ENCODE measurements around the gene MRPL12. TPM values are rescaled to one million over a fixed set of nuclear protein-coding genes. Genes with fewer than 3 reads are reported as not detected.

MRPL12 gene
- total and polyA plus RNA-seq, 2 experiments from 2014 or later, result 50.9 to 153 TPM

DNA sequence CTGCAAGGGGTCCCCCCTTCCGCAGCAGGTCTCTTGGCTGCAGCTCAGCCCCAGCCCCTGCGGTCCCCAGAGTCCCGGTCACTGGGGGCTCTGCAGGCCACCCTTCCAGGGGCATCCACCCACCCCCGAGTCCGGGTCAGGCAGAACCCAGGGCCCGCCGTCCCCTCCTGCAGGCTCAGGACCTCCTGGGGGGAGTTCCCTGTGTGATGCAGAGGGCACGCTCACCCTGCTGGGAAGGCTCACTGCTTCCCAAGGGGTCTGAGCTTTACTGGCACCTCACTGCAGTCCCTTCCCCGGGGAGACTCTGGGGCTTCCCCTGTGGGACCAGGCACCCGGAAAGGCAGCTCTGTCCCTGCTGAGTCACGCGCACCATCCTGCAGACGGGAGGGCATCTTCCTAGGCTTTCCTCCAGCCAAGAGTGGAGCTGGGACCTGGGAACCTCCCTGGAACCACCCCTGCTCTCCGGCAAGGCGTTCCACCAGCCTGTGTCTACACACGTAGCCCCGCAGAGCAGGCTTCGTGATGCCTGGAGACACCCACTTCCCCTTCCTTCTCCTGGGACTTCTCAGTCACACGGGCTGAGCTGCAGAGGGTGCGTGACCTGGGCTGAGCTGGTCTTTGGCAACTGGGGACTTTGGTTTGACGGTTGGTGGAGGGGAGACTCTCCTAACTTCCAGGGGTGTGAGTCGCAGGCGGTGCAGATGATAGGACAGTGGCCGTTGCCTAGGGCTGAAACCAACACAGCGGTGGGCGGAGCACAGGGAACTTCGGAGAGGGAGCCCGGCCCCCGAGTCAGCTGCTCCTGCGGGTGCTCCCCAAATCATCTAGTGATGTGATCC, 32.3 kb downstream of the MRPL12 start (continued):
- TF ChIP-seq EZH2 (IDR thresholded peaks at IDR 0.05; ENCODE audit: low read depth, unreplicated experiment) (no peak), ZNF114 (CRISPR knock-in tag; IDR thresholded peaks at IDR 0.05) (no peak)

DNA sequence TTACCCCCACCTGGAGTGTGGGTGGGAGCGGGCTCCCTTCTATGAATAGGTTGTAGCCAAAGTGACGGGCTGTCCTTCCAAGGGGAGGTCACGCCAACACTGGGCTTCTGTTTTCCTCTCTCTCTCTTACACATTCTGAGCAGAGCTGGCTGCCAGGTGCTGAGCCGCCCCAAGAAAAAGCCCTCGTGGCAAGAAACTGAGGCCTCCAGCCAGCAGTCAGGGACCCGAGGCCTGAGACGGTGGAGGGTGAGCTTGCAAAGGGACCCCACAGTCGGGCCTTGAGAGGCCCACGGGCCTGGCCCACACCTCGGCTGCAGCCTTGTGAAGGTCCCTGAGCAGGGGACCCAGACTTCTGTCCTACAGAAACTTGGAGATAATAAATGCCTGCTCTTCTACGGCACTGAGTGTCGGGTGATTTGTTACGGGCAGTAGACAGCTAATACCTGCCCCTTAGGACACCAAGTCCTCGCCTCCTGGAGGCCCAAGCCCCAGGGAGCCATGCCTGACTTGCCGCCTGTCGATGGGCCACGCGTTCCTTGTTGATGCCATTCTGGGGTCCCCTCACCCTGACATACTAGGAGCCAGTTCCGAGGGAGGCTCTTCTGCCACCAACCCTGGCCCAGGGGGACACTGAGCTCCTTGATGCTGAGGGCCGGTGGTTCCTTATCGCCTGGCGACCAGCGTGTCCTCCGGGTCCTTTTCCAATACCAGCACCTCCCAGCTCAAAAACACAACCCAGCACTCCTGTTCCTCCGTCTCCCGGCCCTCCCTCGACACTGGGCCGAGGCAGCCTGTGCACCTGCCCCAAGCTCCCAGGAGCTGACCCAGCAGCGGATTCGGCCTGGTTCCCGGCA, 35.0 kb downstream of the MRPL12 start:
- Mint-ChIP-seq H3K27ac (no peak overlapping the region), H3K27me3 (ENCODE audit: insufficient read depth, low read depth, poor library complexity) (peaks cover 15% of the 10 kb centered on the region), H3K36me3 (ENCODE audit: low read depth) (no peaks in the 10 kb centered on the region), H3K4me3 (no peak overlapping the region), H3K4me1 (peaks cover 9% of the 10 kb centered on the region), H3K9me3 (no peaks in the 10 kb centered on the region)
- DNase-seq (ENCODE audit: low spot score) (no peak), ATAC-seq (no peak)
- Histone ChIP-seq H3K4me2 (no peak overlapping the region), H3K79me2 (replicated peaks; ENCODE audit: insufficient read depth) (no peaks in the 10 kb centered on the region), H3K4me1 (ENCODE audit: insufficient read depth) (no peaks in the 10 kb centered on the region), H3K9me2 (ENCODE audit: insufficient read depth) (no peaks in the 10 kb centered on the region), H3K4me3 (no peak overlapping the region), H3K27me3 (ENCODE audit: insufficient read depth) (no peaks in the 10 kb centered on the region), H3K36me3 (ENCODE audit: insufficient read depth) (no peaks in the 10 kb centered on the region), H3F3A (replicated peaks; ENCODE audit: low read depth) (peaks cover 4% of the 10 kb centered on the region), H3K27ac (ENCODE audit: low read depth) (no peak overlapping the region), H2AFZ (no peak overlapping the region), H4K20me1 (replicated peaks; ENCODE audit: insufficient read depth) (no peaks in the 10 kb centered on the region)
- TF ChIP-seq, protein P1, sequence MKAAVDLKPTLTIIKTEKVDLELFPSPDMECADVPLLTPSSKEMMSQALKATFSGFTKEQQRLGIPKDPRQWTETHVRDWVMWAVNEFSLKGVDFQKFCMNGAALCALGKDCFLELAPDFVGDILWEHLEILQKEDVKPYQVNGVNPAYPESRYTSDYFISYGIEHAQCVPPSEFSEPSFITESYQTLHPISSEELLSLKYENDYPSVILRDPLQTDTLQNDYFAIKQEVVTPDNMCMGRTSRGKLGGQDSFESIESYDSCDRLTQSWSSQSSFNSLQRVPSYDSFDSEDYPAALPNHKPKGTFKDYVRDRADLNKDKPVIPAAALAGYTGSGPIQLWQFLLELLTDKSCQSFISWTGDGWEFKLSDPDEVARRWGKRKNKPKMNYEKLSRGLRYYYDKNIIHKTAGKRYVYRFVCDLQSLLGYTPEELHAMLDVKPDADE (IDR thresholded peaks at IDR 0.05), result no peak
- TF ChIP-seq EZH2 (IDR thresholded peaks at IDR 0.05; ENCODE audit: low read depth, unreplicated experiment) (no peak), POLR2AphosphoS5 (IDR thresholded peaks at IDR 0.05; ENCODE audit: low read depth) (no peak), JUNB (IDR thresholded peaks at IDR 0.05; ENCODE audit: unreplicated experiment) (no peak), STAT1 (IDR thresholded peaks at IDR 0.05; ENCODE audit: unreplicated experiment) (no peak), ZNF331 (CRISPR knock-in tag; IDR thresholded peaks at IDR 0.05; ENCODE audit: low read depth) (no peak), CREB1 (CRISPR knock-in tag; IDR thresholded peaks at IDR 0.05; ENCODE audit: low read depth) (no peak), ZNF114 (CRISPR knock-in tag; IDR thresholded peaks at IDR 0.05) (no peak)
- TF ChIP-seq, protein P2, sequence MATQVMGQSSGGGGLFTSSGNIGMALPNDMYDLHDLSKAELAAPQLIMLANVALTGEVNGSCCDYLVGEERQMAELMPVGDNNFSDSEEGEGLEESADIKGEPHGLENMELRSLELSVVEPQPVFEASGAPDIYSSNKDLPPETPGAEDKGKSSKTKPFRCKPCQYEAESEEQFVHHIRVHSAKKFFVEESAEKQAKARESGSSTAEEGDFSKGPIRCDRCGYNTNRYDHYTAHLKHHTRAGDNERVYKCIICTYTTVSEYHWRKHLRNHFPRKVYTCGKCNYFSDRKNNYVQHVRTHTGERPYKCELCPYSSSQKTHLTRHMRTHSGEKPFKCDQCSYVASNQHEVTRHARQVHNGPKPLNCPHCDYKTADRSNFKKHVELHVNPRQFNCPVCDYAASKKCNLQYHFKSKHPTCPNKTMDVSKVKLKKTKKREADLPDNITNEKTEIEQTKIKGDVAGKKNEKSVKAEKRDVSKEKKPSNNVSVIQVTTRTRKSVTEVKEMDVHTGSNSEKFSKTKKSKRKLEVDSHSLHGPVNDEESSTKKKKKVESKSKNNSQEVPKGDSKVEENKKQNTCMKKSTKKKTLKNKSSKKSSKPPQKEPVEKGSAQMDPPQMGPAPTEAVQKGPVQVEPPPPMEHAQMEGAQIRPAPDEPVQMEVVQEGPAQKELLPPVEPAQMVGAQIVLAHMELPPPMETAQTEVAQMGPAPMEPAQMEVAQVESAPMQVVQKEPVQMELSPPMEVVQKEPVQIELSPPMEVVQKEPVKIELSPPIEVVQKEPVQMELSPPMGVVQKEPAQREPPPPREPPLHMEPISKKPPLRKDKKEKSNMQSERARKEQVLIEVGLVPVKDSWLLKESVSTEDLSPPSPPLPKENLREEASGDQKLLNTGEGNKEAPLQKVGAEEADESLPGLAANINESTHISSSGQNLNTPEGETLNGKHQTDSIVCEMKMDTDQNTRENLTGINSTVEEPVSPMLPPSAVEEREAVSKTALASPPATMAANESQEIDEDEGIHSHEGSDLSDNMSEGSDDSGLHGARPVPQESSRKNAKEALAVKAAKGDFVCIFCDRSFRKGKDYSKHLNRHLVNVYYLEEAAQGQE (IDR thresholded peaks at IDR 0.05; ENCODE audit: unreplicated experiment), result no peak
- TF ChIP-seq, protein P3, sequence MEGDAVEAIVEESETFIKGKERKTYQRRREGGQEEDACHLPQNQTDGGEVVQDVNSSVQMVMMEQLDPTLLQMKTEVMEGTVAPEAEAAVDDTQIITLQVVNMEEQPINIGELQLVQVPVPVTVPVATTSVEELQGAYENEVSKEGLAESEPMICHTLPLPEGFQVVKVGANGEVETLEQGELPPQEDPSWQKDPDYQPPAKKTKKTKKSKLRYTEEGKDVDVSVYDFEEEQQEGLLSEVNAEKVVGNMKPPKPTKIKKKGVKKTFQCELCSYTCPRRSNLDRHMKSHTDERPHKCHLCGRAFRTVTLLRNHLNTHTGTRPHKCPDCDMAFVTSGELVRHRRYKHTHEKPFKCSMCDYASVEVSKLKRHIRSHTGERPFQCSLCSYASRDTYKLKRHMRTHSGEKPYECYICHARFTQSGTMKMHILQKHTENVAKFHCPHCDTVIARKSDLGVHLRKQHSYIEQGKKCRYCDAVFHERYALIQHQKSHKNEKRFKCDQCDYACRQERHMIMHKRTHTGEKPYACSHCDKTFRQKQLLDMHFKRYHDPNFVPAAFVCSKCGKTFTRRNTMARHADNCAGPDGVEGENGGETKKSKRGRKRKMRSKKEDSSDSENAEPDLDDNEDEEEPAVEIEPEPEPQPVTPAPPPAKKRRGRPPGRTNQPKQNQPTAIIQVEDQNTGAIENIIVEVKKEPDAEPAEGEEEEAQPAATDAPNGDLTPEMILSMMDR (conservative IDR thresholded peaks at IDR 0.05; ENCODE audit: low read depth in 2 of 2), result no peak

Measured in GM23338 (cell line).